ENCODE results near the gene THEM5.

Gene THEM5

GRCh38 chr1:151864411-151864810 lies 10.9 kb upstream of the THEM5 start:
- TF ChIP-seq CTCF (IDR thresholded peaks at IDR 0.05; ENCODE audit: low read depth, low read length, missing control alignments): no peak
- no peak overlapping the region for H3K4me3 ChIP-seq (ENCODE audit: low read depth, low read length)
- no peak for DNase-seq (ENCODE audit: low read depth)

- DNase-seq (ENCODE audit: low read depth): no peak
- no peak overlapping the region for H3K4me3 ChIP-seq (ENCODE audit: low read depth, low read length)
- no peak for TF ChIP-seq CTCF (IDR thresholded peaks at IDR 0.05; ENCODE audit: low read depth, low read length, missing control alignments)
Measured at GRCh38 chr1:151862604-151863003, 9.1 kb upstream of the THEM5 start.

GRCh38 chr1:151860504-151861187 lies 7.1 kb upstream of the THEM5 start:
- no peak for DNase-seq (ENCODE audit: low read depth)
- TF ChIP-seq CTCF (IDR thresholded peaks at IDR 0.05; ENCODE audit: low read depth, low read length, missing control alignments): no peak

GRCh38 chr1:151859891-151860293 lies 6.4 kb upstream of the THEM5 start:
- DNase-seq (ENCODE audit: low read depth): no peak
- TF ChIP-seq CTCF (IDR thresholded peaks at IDR 0.05; ENCODE audit: low read depth, low read length, missing control alignments): no peak
- H3K4me3 ChIP-seq (ENCODE audit: low read depth, low read length): no peak overlapping the region

More at GRCh38 chr1:151860504-151861187, 7.1 kb upstream of the THEM5 start:
- no peak overlapping the region for H3K4me3 ChIP-seq (ENCODE audit: low read depth, low read length)

GRCh38 chr1:151858886-151859665 lies 5.6 kb upstream of the THEM5 start:
- no peak for TF ChIP-seq CTCF (IDR thresholded peaks at IDR 0.05; ENCODE audit: low read depth, low read length, missing control alignments)
- H3K4me3 ChIP-seq (ENCODE audit: low read depth, low read length): no peak overlapping the region
- DNase-seq (ENCODE audit: low read depth): no peak

- TF ChIP-seq CTCF (IDR thresholded peaks at IDR 0.05; ENCODE audit: low read depth, low read length, missing control alignments): no peak
- no peak overlapping the region for H3K4me3 ChIP-seq (ENCODE audit: low read depth, low read length)
- no peak for DNase-seq (ENCODE audit: low read depth)
Measured at GRCh38 chr1:151858030-151858746, 4.7 kb upstream of the THEM5 start.
